Measurements from ENCODE around the gene GULP1.

- TF ChIP-seq CTCF (IDR thresholded peaks at IDR 0.05; ENCODE audit: insufficient read depth, low read length) (no peak), REST (IDR thresholded peaks at IDR 0.05; ENCODE audit: insufficient replicate concordance, low read depth) (no peak), POLR2AphosphoS5 (IDR thresholded peaks at IDR 0.05; ENCODE audit: low read depth) (no peak)
Observed at GRCh38 chr2:188395903-188396689, 104.4 kb downstream of the GULP1 start.
